HUES48 (cell line): ENCODE data around the gene ZNF217.
"Not testable (repeated sequence)": the region's sequence is repeated elsewhere in the genome, so short reads cannot be mapped to it uniquely, and the experiment has no call there.

Experiments
- H3K27ac ChIP-seq: one replicate; pipeline ENCODE4 v1.7.0; 2013; ENCODE audit warnings: low read depth, low read length, inconsistent platforms
- H3K27me3 ChIP-seq: 2 replicates; pipeline ENCODE4 v1.6.1; 2013; ENCODE audit warnings: mild to moderate bottlenecking, low read length; ENCODE audit not compliant: control insufficient read depth, insufficient read depth
- H3K36me3 ChIP-seq: 2 replicates; pipeline ENCODE4 v1.6.1; 2013; ENCODE audit warnings: low read length; ENCODE audit not compliant: control insufficient read depth, insufficient read depth
- H3K4me1 ChIP-seq: 2 replicates; pipeline ENCODE4 v1.6.1; 2013; ENCODE audit warnings: mild to moderate bottlenecking, low read length; ENCODE audit not compliant: control insufficient read depth, insufficient read depth
- H3K4me3 ChIP-seq: 2 replicates; pipeline ENCODE4 v1.5.1; 2013; ENCODE audit warnings: mild to moderate bottlenecking, low read depth, low read length
- H3K9ac ChIP-seq: 2 replicates; pipeline ENCODE4 v1.6.1; 2013; ENCODE audit warnings: mild to moderate bottlenecking, low read depth, low read length, moderate library complexity
- H3K9me3 ChIP-seq: 2 replicates; pipeline ENCODE4 v1.6.1; 2013; ENCODE audit warnings: low read length; ENCODE audit not compliant: control insufficient read depth, insufficient read depth

The ZNF217 gene

DNA sequence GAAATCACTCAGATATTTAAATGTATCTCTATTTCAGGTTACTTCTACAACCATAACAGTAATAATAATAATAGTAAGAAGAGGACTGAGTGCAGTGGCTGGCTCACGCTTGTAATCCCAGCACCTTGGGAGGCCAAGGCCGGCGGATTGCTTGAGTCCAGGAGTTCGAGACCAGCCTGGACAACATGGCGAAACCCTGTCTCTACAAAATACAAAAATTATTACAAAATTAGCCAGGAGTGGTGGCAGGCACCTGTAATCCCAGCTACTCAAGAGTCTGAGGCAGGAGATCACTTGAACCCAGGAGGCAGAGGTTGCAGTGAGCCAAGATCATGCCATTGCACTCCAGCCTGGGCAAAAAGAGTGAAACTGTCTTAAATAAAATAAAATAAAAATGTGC, 11.8 kb upstream of the ZNF217 start:
- not testable (repeated sequence) for H3K9me3 ChIP-seq, H3K27ac ChIP-seq, H3K4me3 ChIP-seq, H3K27me3 ChIP-seq, H3K36me3 ChIP-seq, H3K9ac ChIP-seq
- peaks cover 22% of the 10 kb centered on the region for H3K4me1 ChIP-seq

DNA sequence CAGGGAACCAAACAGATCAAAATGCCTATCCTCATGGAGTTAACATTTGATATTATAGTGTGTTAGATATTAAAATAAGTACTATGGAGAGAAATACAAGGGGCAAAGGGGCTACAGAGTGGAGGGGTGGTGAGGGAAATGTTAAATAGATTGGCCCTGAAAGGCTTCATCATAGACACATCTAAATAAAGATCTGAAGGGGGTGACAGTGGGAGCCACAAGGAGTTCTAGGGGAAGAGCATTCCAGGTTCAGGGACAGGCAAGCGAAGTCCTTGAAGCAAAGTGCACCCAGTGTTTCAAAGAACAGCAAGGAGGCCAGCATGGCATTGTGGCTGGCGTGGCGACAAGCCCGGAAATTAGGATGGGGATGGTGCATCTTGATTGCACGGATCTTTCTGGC, 11.2 kb upstream of the ZNF217 start:
- not testable (repeated sequence) for H3K27me3 ChIP-seq

DNA sequence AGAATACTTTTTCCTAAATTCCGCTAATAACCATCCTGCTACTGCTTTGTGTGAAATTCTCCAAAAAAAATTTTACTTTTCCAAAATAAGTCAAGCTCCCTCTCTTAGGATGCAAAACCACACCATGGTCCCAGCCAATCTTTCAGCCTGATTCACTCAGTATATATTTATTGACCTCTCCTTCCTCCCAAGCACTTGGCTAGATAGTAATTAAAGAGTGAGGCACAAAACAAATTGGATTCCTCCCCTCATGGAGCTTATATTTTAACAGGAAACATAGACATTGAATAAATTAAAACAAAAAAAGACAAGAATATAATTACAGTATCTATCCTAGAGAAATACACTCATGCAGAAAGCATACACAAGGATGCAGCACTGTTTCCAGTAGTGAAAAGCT, 9.0 kb upstream of the ZNF217 start:
- no peaks in the 10 kb centered on the region for H3K27me3 ChIP-seq
- H3K9me3 ChIP-seq: no peaks in the 10 kb centered on the region
- H3K9ac ChIP-seq: no peak overlapping the region
- no peak overlapping the region for H3K27ac ChIP-seq
- no peaks in the 10 kb centered on the region for H3K36me3 ChIP-seq
- H3K4me1 ChIP-seq: peaks cover 21% of the 10 kb centered on the region
- no peak overlapping the region for H3K4me3 ChIP-seq

More for the DNA sequence above, 11.2 kb upstream of the ZNF217 start:
- not testable (repeated sequence) for H3K27ac ChIP-seq, H3K9ac ChIP-seq, H3K36me3 ChIP-seq, H3K9me3 ChIP-seq, H3K4me3 ChIP-seq
- peaks cover 18% of the 10 kb centered on the region for H3K4me1 ChIP-seq

DNA sequence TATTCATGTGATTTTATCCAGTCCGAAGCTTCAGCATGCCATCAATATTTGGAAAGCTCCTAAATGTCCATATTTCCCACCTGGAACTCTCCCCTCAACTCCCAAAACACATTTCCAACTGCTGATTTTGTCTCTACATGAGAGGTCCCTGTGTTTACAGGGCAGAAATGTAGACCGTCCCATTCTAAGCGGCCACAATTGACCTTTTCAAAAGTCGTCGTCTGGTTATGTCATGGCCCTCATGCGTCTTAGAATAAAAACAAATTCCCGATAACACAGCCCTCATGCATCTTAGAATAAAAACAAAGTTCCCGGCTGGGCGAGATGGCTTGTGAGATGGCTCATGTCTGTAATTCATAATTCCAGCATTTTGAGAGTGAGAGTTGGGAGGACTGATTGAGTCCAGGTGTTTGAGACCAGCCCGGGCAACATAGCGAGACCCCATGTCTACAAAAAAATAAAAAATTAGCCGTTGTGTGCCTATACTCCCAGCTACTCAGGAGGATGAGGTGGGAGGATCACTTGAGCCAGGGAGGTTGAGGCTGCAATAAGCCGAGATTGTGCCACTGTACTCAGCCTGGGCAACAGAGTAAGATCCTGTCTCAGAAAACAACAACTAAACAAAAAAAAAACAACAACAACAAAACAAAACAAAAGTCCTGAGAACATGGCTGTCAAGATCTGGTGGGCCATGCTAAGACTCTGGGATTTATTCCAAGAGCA, 6.4 kb upstream of the ZNF217 start:
- Histone ChIP-seq H3K27ac (no peak overlapping the region), H3K36me3 (no peaks in the 10 kb centered on the region), H3K9ac (0 out of 2 replicates have a peak overlapping the region, but pooled peaks have one; percentile 3), H3K9me3 (no peaks in the 10 kb centered on the region), H3K4me1 (peaks cover 41% of the 10 kb centered on the region), H3K27me3 (no peaks in the 10 kb centered on the region), H3K4me3 (no peak overlapping the region)

DNA sequence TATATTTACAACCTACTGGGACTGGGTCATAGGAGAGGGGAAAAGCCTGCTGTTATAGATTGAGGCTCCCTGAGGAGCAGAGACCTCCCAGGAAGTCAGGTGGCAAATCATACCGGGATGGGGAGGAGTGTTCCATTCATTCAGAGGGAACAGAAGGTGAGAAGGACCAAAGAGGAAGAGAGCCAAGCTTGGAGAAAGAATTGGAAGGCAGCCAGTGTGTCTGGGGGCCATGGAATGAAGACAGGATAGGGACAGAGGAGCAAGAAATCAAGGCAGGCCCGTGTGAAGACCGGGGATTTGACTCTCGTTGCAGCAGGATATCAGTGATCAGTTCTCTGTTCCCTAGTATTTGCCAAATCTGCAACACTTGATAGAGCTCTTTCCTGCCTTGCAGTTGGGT, 5.7 kb upstream of the ZNF217 start:
- H3K4me1 ChIP-seq: peaks cover 45% of the 10 kb centered on the region
- no peaks in the 10 kb centered on the region for H3K27me3 ChIP-seq
- 0 out of 2 replicates have a peak overlapping the region, but pooled peaks have one; percentile 3 for H3K9ac ChIP-seq
- no peaks in the 10 kb centered on the region for H3K9me3 ChIP-seq
- no peaks in the 10 kb centered on the region for H3K36me3 ChIP-seq
- no peak overlapping the region for H3K4me3 ChIP-seq
- H3K27ac ChIP-seq: no peak overlapping the region

DNA sequence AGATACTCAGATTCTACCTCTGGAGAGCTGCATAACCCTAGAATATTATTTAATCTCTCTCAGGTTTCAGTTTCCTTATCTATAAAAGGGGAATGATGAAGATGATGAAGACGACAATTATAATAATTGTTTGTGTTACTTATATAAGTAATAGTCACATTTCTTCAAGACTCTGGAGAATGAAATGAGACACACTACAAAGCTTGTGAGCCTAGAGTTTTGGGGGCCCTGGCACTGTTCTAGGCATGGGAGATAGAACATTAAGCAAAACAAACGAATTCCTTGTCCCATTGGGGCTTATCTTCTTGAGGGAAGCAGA, 5.4 kb upstream of the ZNF217 start:
- Histone ChIP-seq H3K9ac (no peak overlapping the region), H3K36me3 (no peaks in the 10 kb centered on the region), H3K27me3 (no peaks in the 10 kb centered on the region), H3K27ac (no peak overlapping the region), H3K4me1 (peaks cover 45% of the 10 kb centered on the region), H3K4me3 (no peak overlapping the region), H3K9me3 (no peaks in the 10 kb centered on the region)

DNA sequence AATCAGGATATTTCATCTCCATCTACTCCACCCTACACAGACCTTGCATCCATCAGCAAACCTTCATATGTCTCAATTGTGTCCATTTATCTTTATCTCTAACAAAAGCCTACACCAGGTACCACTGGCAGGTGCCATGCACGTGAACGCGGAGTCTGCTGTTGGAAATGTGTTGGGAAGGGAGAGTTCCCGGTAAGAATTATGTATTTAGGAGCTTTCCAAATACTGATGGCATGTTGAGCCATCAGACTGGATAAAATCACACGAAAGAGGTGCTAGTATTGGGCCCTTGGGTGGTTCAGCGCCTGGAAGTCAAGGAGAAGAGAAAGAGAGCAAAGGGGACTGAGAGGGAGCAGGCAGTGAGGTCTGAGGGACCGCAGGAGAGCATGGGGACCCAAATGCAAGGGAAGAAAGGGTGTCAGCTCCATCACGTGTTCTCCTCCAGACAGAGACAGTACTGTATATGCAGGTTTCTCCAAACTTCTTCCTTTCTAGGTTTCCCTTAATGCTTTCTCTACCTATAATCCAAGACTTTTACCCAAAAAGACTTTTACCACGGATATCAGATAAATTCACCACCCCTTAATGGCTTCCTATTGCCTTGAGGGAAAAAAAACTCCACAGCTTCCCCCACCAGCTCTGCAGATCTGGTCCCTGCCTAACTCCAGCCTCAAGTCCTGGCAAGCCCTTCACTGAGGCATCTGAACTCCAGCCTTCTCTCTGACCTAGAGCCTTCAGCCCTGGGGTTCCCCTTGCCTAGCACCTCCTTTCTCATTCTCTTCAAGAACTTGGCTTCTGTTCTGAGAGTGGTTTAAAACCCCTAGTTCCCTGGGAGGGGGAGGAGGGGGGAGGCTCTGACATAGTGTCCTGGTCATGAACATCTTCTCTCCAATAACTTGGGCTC, 4.8 kb upstream of the ZNF217 start:
- Histone ChIP-seq H3K4me3 (no peak overlapping the region), H3K9ac (no peak overlapping the region), H3K27ac (no peak overlapping the region), H3K36me3 (no peaks in the 10 kb centered on the region), H3K27me3 (no peaks in the 10 kb centered on the region), H3K9me3 (no peaks in the 10 kb centered on the region), H3K4me1 (peaks cover 45% of the 10 kb centered on the region)

DNA sequence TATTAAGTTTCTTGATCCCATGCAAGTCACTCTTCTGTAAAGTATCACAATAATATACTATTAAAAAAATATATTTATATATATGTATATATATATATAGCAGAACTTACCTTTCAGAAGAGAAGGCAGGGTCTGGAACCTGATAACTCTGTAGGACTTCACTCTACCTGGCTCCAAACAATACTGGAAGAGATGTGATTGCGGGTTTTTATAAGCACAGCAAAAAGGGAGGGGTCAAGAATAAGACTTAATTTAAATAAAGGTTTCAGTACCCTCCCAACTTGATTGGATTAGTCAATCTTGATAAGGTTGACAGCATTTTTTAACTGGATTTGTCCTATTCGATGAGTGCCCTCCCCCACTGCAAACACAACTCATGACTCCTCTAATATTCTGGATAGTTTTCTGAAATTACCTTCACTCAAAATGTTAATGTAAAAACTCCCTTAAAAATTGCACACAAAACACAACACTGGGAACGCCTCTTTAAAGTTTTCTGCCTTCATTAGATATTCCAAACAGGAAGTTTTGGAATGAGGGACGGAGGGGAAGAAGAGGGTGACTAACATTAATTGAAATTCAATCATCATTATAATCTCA, 4.0 kb upstream of the ZNF217 start:
- no peaks in the 10 kb centered on the region for H3K36me3 ChIP-seq
- no peak overlapping the region for H3K9ac ChIP-seq
- no peak overlapping the region for H3K4me3 ChIP-seq
- H3K27me3 ChIP-seq: no peaks in the 10 kb centered on the region
- H3K9me3 ChIP-seq: no peaks in the 10 kb centered on the region
- H3K4me1 ChIP-seq: peaks cover 45% of the 10 kb centered on the region
- H3K27ac ChIP-seq: peak overlapping the region; percentile 21

DNA sequence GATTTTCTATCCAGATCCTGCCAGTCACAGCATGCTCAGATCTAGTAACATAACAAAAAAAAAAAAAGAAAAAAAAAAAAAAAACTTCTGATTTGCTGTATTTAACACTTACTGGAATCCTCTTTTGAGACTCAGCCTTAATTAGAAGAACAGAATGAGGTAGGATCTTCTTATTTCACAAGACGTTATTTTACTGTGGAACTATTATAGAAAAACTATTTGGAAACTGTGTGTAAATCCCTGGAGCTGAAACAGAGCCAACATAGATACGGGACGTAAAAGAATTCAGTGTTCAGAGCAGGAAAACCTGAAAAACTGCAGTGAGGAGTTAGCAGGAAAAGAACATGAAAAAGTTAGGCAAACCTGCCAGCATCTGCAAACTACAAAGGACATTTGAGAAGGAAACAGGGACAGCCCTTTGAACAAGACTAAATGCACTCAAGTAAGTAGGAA, 3.4 kb upstream of the ZNF217 start:
- Histone ChIP-seq H3K4me1 (peaks cover 45% of the 10 kb centered on the region), H3K4me3 (peak overlapping the region; percentile 24; the same call in 1 of the 2 replicates), H3K36me3 (no peaks in the 10 kb centered on the region), H3K9ac (no peak overlapping the region), H3K9me3 (no peaks in the 10 kb centered on the region), H3K27me3 (no peaks in the 10 kb centered on the region), H3K27ac (peak overlapping the region; percentile 93)

DNA sequence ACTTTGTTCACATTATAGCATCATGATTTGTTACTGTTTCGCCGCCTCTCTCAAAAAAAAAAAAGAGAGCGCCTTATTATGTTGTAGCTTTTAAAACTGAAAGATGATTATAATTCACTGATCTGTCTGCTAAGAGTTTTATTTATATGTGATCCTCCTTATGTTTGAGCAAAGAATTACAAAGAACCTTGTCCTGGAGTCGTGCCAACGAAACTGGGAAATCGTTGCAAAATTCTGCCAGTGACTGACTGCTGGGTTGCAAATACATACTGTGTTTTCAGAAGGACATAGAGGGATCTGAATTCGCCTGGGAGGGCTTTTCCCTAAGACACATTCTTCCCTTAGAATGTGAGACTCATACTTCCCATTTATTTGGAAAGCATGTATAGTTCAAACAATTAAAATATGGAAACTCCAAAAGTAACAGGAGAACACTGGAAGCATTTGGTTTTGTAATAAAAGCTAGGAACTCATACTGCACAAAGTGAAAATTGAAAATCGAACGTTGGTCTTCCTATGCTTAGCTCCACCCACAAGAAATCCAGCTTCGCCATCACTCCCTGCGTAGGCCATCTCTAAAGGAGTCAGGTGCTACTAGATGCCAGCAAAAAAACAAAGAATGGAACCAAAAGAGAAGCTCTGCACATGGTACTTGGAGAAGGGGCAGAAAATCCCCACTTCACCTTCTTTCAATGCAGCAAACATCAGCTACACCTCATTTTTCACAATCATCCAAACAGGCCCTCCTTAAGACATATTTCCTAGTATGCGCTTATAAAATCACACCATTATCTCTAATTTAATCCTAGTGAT, 2.8 kb upstream of the ZNF217 start:
- H3K27me3 ChIP-seq, H3K36me3 ChIP-seq, H3K9me3 ChIP-seq, H3K9ac ChIP-seq: not testable (repeated sequence)
- Histone ChIP-seq H3K4me1 (peaks cover 45% of the 10 kb centered on the region), H3K27ac (peak overlapping the region; percentile 93), H3K4me3 (peak overlapping the region; percentile 24)
